H1 (cell line): ENCODE measurements around the gene DIPK1A. TPM values are rescaled to one million over a fixed set of nuclear protein-coding genes. Genes with fewer than 3 reads are reported as not detected.

Experiments
- CTCF ChIP-seq, 3 experiments: IDR thresholded peaks; 1 replicate in 2 of 3; 2 replicates in 1 of 3; pipeline versions ENCODE4 v1.5.1 to v1.6.1; 2011; ENCODE audit warnings: low read length in 3 of 3, mild to moderate bottlenecking in 3 of 3, inconsistent platforms in 2 of 3, low read depth in 1 of 3, moderate library complexity in 1 of 3; ENCODE audit not compliant: insufficient read depth in 1 of 3; ENCODE audit errors: control extremely low read depth in 1 of 3
- RBBP5 ChIP-seq: IDR thresholded peaks from 2 replicates; pipeline ENCODE4 v1.7.1; 2012; ENCODE audit warnings: low read depth, mild to moderate bottlenecking, inconsistent platforms, low read length, moderate library complexity, borderline replicate concordance
- polyA plus RNA-seq, 7 experiments: library from polyadenylated mRNA; depleted of rRNA in 3 of 7; stranded (reverse) in 5 of 7; unstranded in 2 of 7; fragments of >200 nt in 5 of 7; fragments of 200-250 nt in 2 of 7; gene quantifications; 1 replicate in 5 of 7; 2 replicates in 1 of 7; 4 replicates in 1 of 7; pipeline versions ENCODE4 v1.2.1 to v1.2.3, GENCODE V29; 2011 to 2013; ENCODE audit warnings: missing spikeins in 2 of 7, mixed read lengths in 2 of 7
- total RNA-seq: library from RNA; stranded (reverse); fragmentation: NEBNext Ultra II Directional; extraction: Animal tissue kit (Norgen Biotek cat#: 25700); gene quantifications from 2 replicates; pipeline ENCODE4 v1.2.1, GENCODE V29; 2021

DIPK1A gene
- total and polyA plus RNA-seq, 2 of the 8 experiments (the other 6 are each of a cell fraction or from before 2014, with no cell fraction given), result 2.5 to 5.0 TPM

- no peak for TF ChIP-seq RBBP5
- no peak for TF ChIP-seq CTCF (IDR thresholded peaks at IDR 0.05; ENCODE audit: control extremely low read depth in 1 of 3, insufficient read depth in 1 of 3, low read depth in 1 of 3, low read length in 3 of 3)
Measured at GRCh38 chr1:93000751-93001175, 39.5 kb upstream of the DIPK1A start (continued).
